Erythroblast (primary cell): ENCODE results near the gene KMT2C.

ENCODE experiments used
- GATA1 ChIP-seq: IDR thresholded peaks from 2 replicates; pipeline ENCODE4 v1.6.1; 2011; ENCODE audit warnings: low read depth, mild to moderate bottlenecking, control low read depth, low read length, moderate library complexity
- POLR2A ChIP-seq: IDR thresholded peaks from 2 replicates; pipeline ENCODE4 v1.6.1; 2011; ENCODE audit warnings: mild to moderate bottlenecking, low read length

GRCh38 chr7:152313831-152314604, 121.8 kb downstream of the KMT2C start:
- TF ChIP-seq POLR2A (no peak), GATA1 (no peak)
